NCI-H446 treated with DMSO at 0.1 percent for 48 hours (cell line): Measurements from ENCODE around the gene TRIM52.

Source experiments
- DNase-seq: peaks from one replicate; lab custom pipeline; 2025; lab: John Stamatoyannopoulos, UW

The TRIM52 gene

GRCh38 chr5:181233801-181234454 lies 27.0 kb downstream of the TRIM52 start:
- no peak for DNase-seq

GRCh38 chr5:181233088-181233800 lies 27.7 kb downstream of the TRIM52 start:
- DNase-seq, result no peak

- DNase-seq, result no peak
Measured at GRCh38 chr5:181232593-181232992, 28.4 kb downstream of the TRIM52 start.

- DNase-seq, result no peak
Measured at GRCh38 chr5:181231432-181231831, 29.5 kb downstream of the TRIM52 start.

- DNase-seq, result no peak
Measured at GRCh38 chr5:181230551-181230950, 30.4 kb downstream of the TRIM52 start.

GRCh38 chr5:181229996-181230395 lies 30.9 kb downstream of the TRIM52 start:
- DNase-seq, result no peak

- DNase-seq, result no peak
Measured at GRCh38 chr5:181224390-181225229, 36.3 kb downstream of the TRIM52 start.

- no peak for DNase-seq
Measured at GRCh38 chr5:181223729-181224389, 37.1 kb downstream of the TRIM52 start.

GRCh38 chr5:181223058-181223728 lies 37.8 kb downstream of the TRIM52 start, which contains the start of gene TRIM41:
Gene TRIM41, plus strand, starts transcription at chr5:181223281. Its CDS starts 719 bp downstream, at chr5:181224000.
- DNase-seq, result no peak

- DNase-seq, result no peak
Measured at GRCh38 chr5:181222630-181223057, 38.3 kb downstream of the TRIM52 start.

- no peak for DNase-seq
Measured at GRCh38 chr5:181221792-181222629, 38.9 kb downstream of the TRIM52 start.

- DNase-seq, result no peak
Measured at GRCh38 chr5:181221105-181221791, 39.7 kb downstream of the TRIM52 start.

GRCh38 chr5:181220178-181220515 lies 40.8 kb downstream of the TRIM52 start:
- DNase-seq, result no peak

- DNase-seq, result no peak
Measured at GRCh38 chr5:181219262-181220177, 41.4 kb downstream of the TRIM52 start.

GRCh38 chr5:181218795-181219124 lies 42.2 kb downstream of the TRIM52 start:
- no peak for DNase-seq

GRCh38 chr5:181217803-181218062 lies 43.2 kb downstream of the TRIM52 start:
- DNase-seq, result no peak

- no peak for DNase-seq
Measured at GRCh38 chr5:181217111-181217802, 43.7 kb downstream of the TRIM52 start.
